NK-92 (cell line): ENCODE results near the gene ANKRD29.

ENCODE experiments used
- DNase-seq: peaks from one replicate; lab custom pipeline; 2025; ENCODE audit not compliant: unreplicated experiment; lab: John Stamatoyannopoulos, UW

The ANKRD29 gene

GRCh38 chr18:23662309-23663263 is at the start of gene ANKRD29:
TSS of gene ANKRD29 (minus strand) at chr18:23662911. CDS start at chr18:23662730, 181 bp downstream.
- no peak for DNase-seq

- no peak for DNase-seq
These were observed 49.7 kb upstream of the ANKRD29 start for GRCh38 chr18:23712445-23712844.

- no peak for DNase-seq
These were observed 48.7 kb upstream of the ANKRD29 start for GRCh38 chr18:23711426-23711825.

- DNase-seq: no peak
These were observed 48.2 kb upstream of the ANKRD29 start for GRCh38 chr18:23710946-23711345.

GRCh38 chr18:23710068-23710527 is 47.4 kb upstream of the ANKRD29 start:
- no peak for DNase-seq

- no peak for DNase-seq
These were observed 44.4 kb upstream of the ANKRD29 start for GRCh38 chr18:23706971-23707640.

- no peak for DNase-seq
These were observed 42.1 kb upstream of the ANKRD29 start for GRCh38 chr18:23704806-23705205.

GRCh38 chr18:23703987-23704384 is 41.3 kb upstream of the ANKRD29 start:
- no peak for DNase-seq

- DNase-seq: no peak
These were observed 40.6 kb upstream of the ANKRD29 start for GRCh38 chr18:23703057-23703986.

GRCh38 chr18:23702606-23703005 is 39.9 kb upstream of the ANKRD29 start:
- no peak for DNase-seq

GRCh38 chr18:23701544-23702064 is 38.9 kb upstream of the ANKRD29 start:
- no peak for DNase-seq

- no peak for DNase-seq
These were observed 38.3 kb upstream of the ANKRD29 start for GRCh38 chr18:23701017-23701416.

GRCh38 chr18:23694637-23695430 is 32.1 kb upstream of the ANKRD29 start:
- DNase-seq: no peak

GRCh38 chr18:23693846-23694245 is 31.1 kb upstream of the ANKRD29 start:
- DNase-seq: no peak

GRCh38 chr18:23690505-23691068 is 27.9 kb upstream of the ANKRD29 start:
- DNase-seq: no peak

- no peak for DNase-seq
These were observed 27.1 kb upstream of the ANKRD29 start for GRCh38 chr18:23689616-23690504.

- no peak for DNase-seq
These were observed 26.4 kb upstream of the ANKRD29 start, which contains the start of gene LAMA3 for GRCh38 chr18:23689031-23689615. TSS of gene LAMA3 (plus strand) at chr18:23689453. CDS start at chr18:23689684, 231 bp downstream.

- DNase-seq: no peak
These were observed 25.8 kb upstream of the ANKRD29 start for GRCh38 chr18:23688528-23688927.
